Jurkat, Clone E6-1 (cell line): Measurements from ENCODE around the gene FARS2.
"Not testable (repeated sequence)": the region's sequence is repeated elsewhere in the genome, so short reads cannot be mapped to it uniquely, and the experiment has no call there.

Experiments
- DNase-seq: peaks from one replicate; pipeline ENCODE4 v3.0.0-alpha.2; 2011; ENCODE audit warnings: low read depth, low spot score
- H3K4me3 ChIP-seq: 2 replicates; pipeline ENCODE4 v1.5.1; 2011; ENCODE audit warnings: mild to moderate bottlenecking, low read length, control low read depth, moderate library complexity

FARS2 gene

GRCh38 chr6:5626727-5627426 lies 365.6 kb downstream of the FARS2 start:
- no peak overlapping the region for H3K4me3 ChIP-seq
- DNase-seq, result peak; percentile 31

GRCh38 chr6:5630636-5631035 lies 369.3 kb downstream of the FARS2 start:
- no peak overlapping the region for H3K4me3 ChIP-seq
- DNase-seq, result no peak

GRCh38 chr6:5632348-5632935 lies 371.1 kb downstream of the FARS2 start:
- no peak overlapping the region for H3K4me3 ChIP-seq
- no peak for DNase-seq

- no peak for DNase-seq
- no peak overlapping the region for H3K4me3 ChIP-seq
Observed at GRCh38 chr6:5634525-5634924, 373.2 kb downstream of the FARS2 start.

- no peak overlapping the region for H3K4me3 ChIP-seq
- no peak for DNase-seq
Observed at GRCh38 chr6:5636210-5637030, 375.1 kb downstream of the FARS2 start.

GRCh38 chr6:5637714-5638113 lies 376.4 kb downstream of the FARS2 start:
- no peak overlapping the region for H3K4me3 ChIP-seq
- DNase-seq, result no peak

GRCh38 chr6:5638666-5639065 lies 377.4 kb downstream of the FARS2 start:
- no peak overlapping the region for H3K4me3 ChIP-seq
- no peak for DNase-seq

- no peak overlapping the region for H3K4me3 ChIP-seq
- DNase-seq, result no peak
Observed at GRCh38 chr6:5639193-5639592, 377.9 kb downstream of the FARS2 start.

- DNase-seq, result no peak
- H3K4me3 ChIP-seq, result no peak overlapping the region
Observed at GRCh38 chr6:5640614-5641013, 379.3 kb downstream of the FARS2 start.

GRCh38 chr6:5644523-5645185 lies 383.3 kb downstream of the FARS2 start:
- DNase-seq, result no peak
- H3K4me3 ChIP-seq, result no peak overlapping the region

GRCh38 chr6:5645328-5646290 lies 384.3 kb downstream of the FARS2 start:
- H3K4me3 ChIP-seq, result no peak overlapping the region
- no peak for DNase-seq

GRCh38 chr6:5652406-5653137 lies 391.3 kb downstream of the FARS2 start:
- DNase-seq, result no peak
- no peak overlapping the region for H3K4me3 ChIP-seq

GRCh38 chr6:5653801-5654200 lies 392.5 kb downstream of the FARS2 start:
- DNase-seq, result no peak
- no peak overlapping the region for H3K4me3 ChIP-seq

- DNase-seq, result no peak
- no peak overlapping the region for H3K4me3 ChIP-seq
Observed at GRCh38 chr6:5656226-5656625, 394.9 kb downstream of the FARS2 start.

- not testable (repeated sequence) for H3K4me3 ChIP-seq, DNase-seq
Observed at GRCh38 chr6:5656695-5657094, 395.4 kb downstream of the FARS2 start.

- DNase-seq, result no peak
- no peak overlapping the region for H3K4me3 ChIP-seq
Observed at GRCh38 chr6:5657684-5658430, 396.5 kb downstream of the FARS2 start.

GRCh38 chr6:5659467-5659866 lies 398.2 kb downstream of the FARS2 start:
- DNase-seq, result no peak
- no peak overlapping the region for H3K4me3 ChIP-seq
